ENCODE results near the gene CATSPER4. TPM values are rescaled to one million over a fixed set of nuclear protein-coding genes. Genes with fewer than 3 reads are reported as not detected.

Gene CATSPER4
- total and polyA plus RNA-seq, 2 of the 13 experiments (the other 11 are each of a cell fraction or from before 2014, with no cell fraction given): not detected

DNA sequence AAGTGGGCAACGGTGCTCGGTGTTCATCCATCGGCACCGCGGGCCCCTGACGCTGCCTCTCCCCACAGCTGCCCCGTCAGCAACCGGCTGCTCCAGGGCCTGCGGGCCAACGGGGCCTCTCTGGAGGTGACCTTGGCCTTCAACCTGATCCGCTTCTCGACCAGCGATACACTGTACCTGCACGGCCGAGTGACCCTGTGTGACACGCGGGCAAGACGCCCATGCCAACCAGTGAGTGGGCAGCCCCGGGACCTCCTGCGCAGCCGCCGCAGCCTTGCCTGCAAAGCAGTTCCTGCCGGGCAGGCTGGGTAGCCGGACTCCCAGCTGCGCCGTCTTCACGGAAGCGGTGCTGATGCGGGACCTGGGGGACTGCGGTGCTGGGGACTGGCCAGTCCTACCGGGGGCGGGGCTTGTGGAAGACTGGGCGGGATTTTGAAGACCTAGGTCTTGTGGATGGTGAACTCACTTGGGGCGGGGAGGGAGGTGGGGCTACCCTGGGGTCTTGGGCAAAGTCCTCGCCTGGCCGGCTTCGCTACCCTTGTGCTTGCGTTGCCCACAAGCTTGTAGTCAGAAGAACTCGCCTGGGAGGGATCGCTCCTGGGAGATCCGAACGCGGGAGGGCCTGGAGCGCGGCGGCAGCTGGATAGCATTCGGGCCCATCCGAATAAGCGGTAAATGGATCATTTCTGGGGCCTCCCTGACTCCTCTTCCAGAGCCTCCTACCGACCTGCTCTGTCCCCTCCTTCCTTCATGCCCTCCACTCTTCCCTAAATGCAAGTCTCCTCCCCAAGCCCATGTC, 34.8 kb downstream of the CATSPER4 start (continued):
- TF ChIP-seq ZHX1 (CRISPR knock-in tag; IDR thresholded peaks at IDR 0.05; ENCODE audit: low read depth): no peak
- TF ChIP-seq TOPORS (CRISPR knock-in tag; IDR thresholded peaks at IDR 0.05): peak; percentile 29; the same call in 1 of the 2 replicates
- TF ChIP-seq ZNF547 (CRISPR knock-in tag; IDR thresholded peaks at IDR 0.05): no peak; the same call in 1 of the 2 replicates
- peak; percentile 69; the same call in 1 of the 2 replicates for TF ChIP-seq ZNF331 (CRISPR knock-in tag; IDR thresholded peaks at IDR 0.05)
- TF ChIP-seq HDAC2 (CRISPR knock-in tag; IDR thresholded peaks at IDR 0.05): peak; percentile 46; the same call in 1 of the 2 replicates
- TF ChIP-seq MYC (CRISPR knock-in tag; IDR thresholded peaks at IDR 0.05; ENCODE audit: borderline replicate concordance): 0 out of 2 replicates have a peak, but pooled peaks have one; percentile 55
- TF ChIP-seq ELF1 (CRISPR knock-in tag; IDR thresholded peaks at IDR 0.05): peak; percentile 82
- TF ChIP-seq, protein P1, sequence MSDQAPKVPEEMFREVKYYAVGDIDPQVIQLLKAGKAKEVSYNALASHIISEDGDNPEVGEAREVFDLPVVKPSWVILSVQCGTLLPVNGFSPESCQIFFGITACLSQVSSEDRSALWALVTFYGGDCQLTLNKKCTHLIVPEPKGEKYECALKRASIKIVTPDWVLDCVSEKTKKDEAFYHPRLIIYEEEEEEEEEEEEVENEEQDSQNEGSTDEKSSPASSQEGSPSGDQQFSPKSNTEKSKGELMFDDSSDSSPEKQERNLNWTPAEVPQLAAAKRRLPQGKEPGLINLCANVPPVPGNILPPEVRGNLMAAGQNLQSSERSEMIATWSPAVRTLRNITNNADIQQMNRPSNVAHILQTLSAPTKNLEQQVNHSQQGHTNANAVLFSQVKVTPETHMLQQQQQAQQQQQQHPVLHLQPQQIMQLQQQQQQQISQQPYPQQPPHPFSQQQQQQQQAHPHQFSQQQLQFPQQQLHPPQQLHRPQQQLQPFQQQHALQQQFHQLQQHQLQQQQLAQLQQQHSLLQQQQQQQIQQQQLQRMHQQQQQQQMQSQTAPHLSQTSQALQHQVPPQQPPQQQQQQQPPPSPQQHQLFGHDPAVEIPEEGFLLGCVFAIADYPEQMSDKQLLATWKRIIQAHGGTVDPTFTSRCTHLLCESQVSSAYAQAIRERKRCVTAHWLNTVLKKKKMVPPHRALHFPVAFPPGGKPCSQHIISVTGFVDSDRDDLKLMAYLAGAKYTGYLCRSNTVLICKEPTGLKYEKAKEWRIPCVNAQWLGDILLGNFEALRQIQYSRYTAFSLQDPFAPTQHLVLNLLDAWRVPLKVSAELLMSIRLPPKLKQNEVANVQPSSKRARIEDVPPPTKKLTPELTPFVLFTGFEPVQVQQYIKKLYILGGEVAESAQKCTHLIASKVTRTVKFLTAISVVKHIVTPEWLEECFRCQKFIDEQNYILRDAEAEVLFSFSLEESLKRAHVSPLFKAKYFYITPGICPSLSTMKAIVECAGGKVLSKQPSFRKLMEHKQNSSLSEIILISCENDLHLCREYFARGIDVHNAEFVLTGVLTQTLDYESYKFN (CRISPR knock-in tag; conservative IDR thresholded peaks at IDR 0.05): peak; percentile 60
- TF ChIP-seq PHF5A (CRISPR knock-in tag; IDR thresholded peaks at IDR 0.05; ENCODE audit: low read depth, unreplicated experiment): no peak
- no peak; a peak in 1 of 4 replicates for TF ChIP-seq MAFK (conservative IDR thresholded peaks at IDR 0.05 in 1 of 2, IDR thresholded peaks at IDR 0.05 in 1 of 2; ENCODE audit: low read length in 2 of 2)
- TF ChIP-seq SNAI1 (CRISPR knock-in tag; IDR thresholded peaks at IDR 0.05; ENCODE audit: borderline replicate concordance): no peak
- TF ChIP-seq RORA (CRISPR knock-in tag; IDR thresholded peaks at IDR 0.05): no peak
- TF ChIP-seq CAMTA2 (CRISPR knock-in tag; IDR thresholded peaks at IDR 0.05; ENCODE audit: borderline replicate concordance): no peak
- peak; percentile 69 for TF ChIP-seq RFX5 (IDR thresholded peaks at IDR 0.05; ENCODE audit: low read depth, low read length)
- TF ChIP-seq, protein P2, sequence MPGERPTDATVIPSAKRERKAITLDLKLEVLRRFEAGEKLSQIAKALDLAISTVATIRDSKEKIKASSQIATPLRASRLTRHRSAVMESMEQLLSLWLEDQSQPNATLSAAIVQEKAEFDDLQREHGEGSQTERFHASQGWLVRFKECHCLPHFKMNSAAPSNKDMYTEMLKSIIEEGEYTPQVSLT (CRISPR knock-in tag; IDR thresholded peaks at IDR 0.05; ENCODE audit: borderline replicate concordance, low read depth): peak; percentile 56; the same call in 1 of the 2 replicates
- TF ChIP-seq SP5 (CRISPR knock-in tag; IDR thresholded peaks at IDR 0.05; ENCODE audit: borderline replicate concordance, low read depth): peak; percentile 65
- peak; percentile 38; the same call in 1 of the 2 replicates for TF ChIP-seq ZBTB20 (CRISPR knock-in tag; IDR thresholded peaks at IDR 0.05; ENCODE audit: borderline replicate concordance, low read depth)
- no peak for TF ChIP-seq NFE2 (CRISPR knock-in tag; IDR thresholded peaks at IDR 0.05)
- TF ChIP-seq ZNF552 (CRISPR knock-in tag; IDR thresholded peaks at IDR 0.05; ENCODE audit: borderline replicate concordance): 0 out of 2 replicates have a peak, but pooled peaks have one; percentile 34
- no peak for TF ChIP-seq ZNF333 (CRISPR knock-in tag; IDR thresholded peaks at IDR 0.05; ENCODE audit: borderline replicate concordance)
- no peak for TF ChIP-seq JUNB (CRISPR knock-in tag; IDR thresholded peaks at IDR 0.05; ENCODE audit: borderline replicate concordance)
- no peak for TF ChIP-seq ZKSCAN8 (CRISPR knock-in tag; IDR thresholded peaks at IDR 0.05; ENCODE audit: borderline replicate concordance)
- TF ChIP-seq FOXP1 (IDR thresholded peaks at IDR 0.05): no peak
- no peak for TF ChIP-seq FOXP1 (CRISPR knock-in tag; IDR thresholded peaks at IDR 0.05)
